ENCODE measurements around the gene ALX4. TPM values are rescaled to one million over a fixed set of nuclear protein-coding genes. Genes with fewer than 3 reads are reported as not detected.

ALX4 gene
- polyA plus RNA-seq, 1 of the 3 experiments (the other 2 are of a cell fraction): under 0.01 TPM

DNA sequence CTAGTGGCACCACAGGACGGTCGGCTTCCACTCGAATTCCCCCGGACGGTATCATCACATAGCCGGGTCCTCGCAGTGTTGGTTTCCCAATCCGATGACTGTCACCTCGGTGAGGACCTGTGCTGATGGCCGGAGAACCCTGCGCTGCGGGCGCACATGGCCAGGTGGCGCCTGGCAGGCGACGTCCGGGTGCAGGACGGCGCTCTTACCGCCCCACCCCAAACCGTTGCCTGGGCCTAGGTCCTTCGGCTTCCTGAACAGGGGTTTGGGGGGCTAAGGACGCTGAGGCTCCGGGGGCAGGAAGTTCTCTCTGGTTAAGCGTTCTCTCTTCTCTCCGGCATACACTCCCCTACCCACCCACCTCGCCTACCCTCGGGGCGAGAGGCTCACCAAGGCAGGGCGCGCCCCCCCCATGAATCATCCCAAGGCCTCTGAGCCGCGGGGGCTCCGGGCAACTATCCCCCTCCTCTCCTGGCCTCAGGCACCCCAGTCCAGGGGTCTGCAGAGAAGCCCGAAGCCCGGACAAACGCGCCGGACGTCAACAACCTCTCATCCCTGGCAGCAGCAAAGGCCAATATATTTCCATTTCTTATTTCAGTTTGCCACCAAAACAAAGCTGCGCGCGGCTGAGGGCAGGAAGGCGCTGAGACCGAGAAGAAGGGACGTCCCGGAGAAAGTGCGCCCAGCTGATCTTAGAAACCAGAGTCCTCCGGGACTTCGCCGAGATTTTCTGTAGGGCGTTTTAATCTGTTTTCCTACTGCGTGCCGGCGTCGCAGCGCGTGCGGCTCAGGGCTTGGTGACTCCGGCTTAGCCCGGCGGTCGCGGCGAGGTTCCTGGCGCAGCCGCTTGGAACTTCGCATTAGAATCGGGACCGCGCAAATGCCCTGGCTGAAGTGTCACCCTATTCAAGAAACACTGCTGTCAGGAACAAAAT, 5.6 kb downstream of the ALX4 start:
- Histone ChIP-seq H3K4me1 (ENCODE audit: control insufficient read depth in 1 of 2, insufficient read depth in 2 of 2, low read depth in 1 of 2, low read length in 1 of 2) (peaks cover 0 to 6% of the 10 kb centered on the region in 2 experiments; a peak in 2 of 4 replicates), H3K36me3 (replicated peaks in 1 of 2; ENCODE audit: control insufficient read depth in 1 of 2, insufficient read depth in 2 of 2, low read length in 1 of 2) (no peaks in the 10 kb centered on the region), H3K4me3 (ENCODE audit: low read depth in 2 of 2, low read length in 1 of 2) (0 out of 4 replicates have a peak overlapping the region, but pooled peaks of 1 of the 2 experiments have one; percentile 59), H3K9me2 (no peaks in the 10 kb centered on the region), H3K9ac (no peak overlapping the region), H3K27ac (ENCODE audit: low read depth in 2 of 2, low read length in 1 of 2) (no peak overlapping the region), H3F3A (replicated peaks; ENCODE audit: insufficient read depth) (no peaks in the 10 kb centered on the region), H3K27me3 (ENCODE audit: insufficient read depth) (peaks cover 55% of the 10 kb centered on the region), H3K79me2 (ENCODE audit: insufficient read depth) (no peaks in the 10 kb centered on the region), H4K20me1 (ENCODE audit: insufficient read depth) (no peaks in the 10 kb centered on the region), H3K4me2 (peak overlapping the region; percentile 56), H2AFZ (ENCODE audit: low read depth) (0 out of 2 replicates have a peak overlapping the region, but pooled peaks have one; percentile 9), H3K9me3 (no peaks in the 10 kb centered on the region)
- POLR2A ChIA-PET: no interaction called here
- DNase-seq: peak; percentile 71
- CTCF ChIA-PET: interaction anchor here (0.7 to 3.1 kb wide), 3 partner anchors 18 to 194 kb away, joined by 3 to 15 read pairs (median 4); no protein-coding TSS in a partner anchor
- WGBS (ENCODE audit: low lambda C conversion rate): 28% methylated on average over 52 of the region's 71 CpGs
- no peak for TF ChIP-seq SMC3 (IDR thresholded peaks at IDR 0.05; ENCODE audit: low read depth, low read length)
- TF ChIP-seq TAF1 (IDR thresholded peaks at IDR 0.05; ENCODE audit: borderline replicate concordance, low read depth, low read length): no peak
- TF ChIP-seq GABPA (IDR thresholded peaks at IDR 0.05; ENCODE audit: low read depth): no peak
- TF ChIP-seq NRF1 (IDR thresholded peaks at IDR 0.05; ENCODE audit: low read depth, low read length): no peak
- peak; percentile 32; the same call in 1 of the 2 replicates for TF ChIP-seq EZH2phosphoT487 (IDR thresholded peaks at IDR 0.05; ENCODE audit: borderline replicate concordance, low read depth)
- TF ChIP-seq MEF2A (IDR thresholded peaks at IDR 0.05; ENCODE audit: borderline replicate concordance, low read depth): no peak
- no peak for TF ChIP-seq USF2 (IDR thresholded peaks at IDR 0.05; ENCODE audit: borderline replicate concordance, low read depth, low read length)

DNA sequence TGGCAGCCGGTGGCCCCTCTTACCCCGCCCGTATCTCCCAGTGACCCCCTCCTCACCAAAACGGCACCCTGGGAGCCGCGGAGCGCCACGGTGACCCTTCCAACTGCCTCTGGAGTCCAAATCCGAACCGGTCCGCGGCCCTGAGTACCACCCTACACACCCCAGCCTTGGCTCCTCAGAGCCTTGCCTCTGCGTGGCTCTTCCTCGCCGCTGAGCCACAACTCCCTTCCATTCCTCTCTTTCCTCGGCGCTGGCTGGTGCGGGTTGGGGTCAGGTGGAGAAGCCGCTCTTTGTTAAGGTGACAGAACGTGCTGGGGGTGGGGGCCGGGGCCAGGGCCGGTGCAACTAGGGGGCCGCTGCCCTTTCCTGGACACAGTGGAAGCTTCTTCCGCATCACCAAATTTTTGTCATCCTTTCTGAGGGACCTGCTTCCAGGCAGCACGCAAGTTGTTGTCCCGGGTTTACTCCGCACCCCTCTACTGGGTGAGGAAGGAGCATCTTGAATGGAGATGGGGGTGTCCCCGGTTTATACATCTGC, 6.5 kb downstream of the ALX4 start:
- Histone ChIP-seq H4K20me1 (ENCODE audit: insufficient read depth) (no peaks in the 10 kb centered on the region), H3K4me3 (ENCODE audit: low read depth in 2 of 2, low read length in 1 of 2) (no peak overlapping the region), H3K79me2 (ENCODE audit: insufficient read depth) (no peaks in the 10 kb centered on the region), H3K4me1 (ENCODE audit: control insufficient read depth in 1 of 2, insufficient read depth in 2 of 2, low read depth in 1 of 2, low read length in 1 of 2) (peaks cover 0 to 6% of the 10 kb centered on the region in 2 experiments; a peak in 2 of 4 replicates), H3K4me2 (no peak overlapping the region), H3K9ac (no peak overlapping the region), H2AFZ (ENCODE audit: low read depth) (no peak overlapping the region), H3F3A (replicated peaks; ENCODE audit: insufficient read depth) (no peaks in the 10 kb centered on the region), H3K27me3 (ENCODE audit: insufficient read depth) (peaks cover 48% of the 10 kb centered on the region), H3K9me2 (no peaks in the 10 kb centered on the region), H3K9me3 (no peaks in the 10 kb centered on the region), H3K27ac (ENCODE audit: low read depth in 2 of 2, low read length in 1 of 2) (no peak overlapping the region), H3K36me3 (replicated peaks in 1 of 2; ENCODE audit: control insufficient read depth in 1 of 2, insufficient read depth in 2 of 2, low read length in 1 of 2) (no peaks in the 10 kb centered on the region)
- DNase-seq: peak; percentile 34
- ChIA-PET CTCF (interaction anchor here (0.6 to 0.8 kb wide), 2 partner anchors 17 to 354 kb away, joined by 3 read pairs; no protein-coding TSS in a partner anchor), POLR2A (no interaction called here)
- WGBS (ENCODE audit: low lambda C conversion rate): 38% methylated on average over 25 of the region's 28 CpGs
- TF ChIP-seq RAD21 (IDR thresholded peaks at IDR 0.05; ENCODE audit: low read length) (no peak), FOSL2 (IDR thresholded peaks at IDR 0.05; ENCODE audit: borderline replicate concordance, low read depth) (no peak), NRF1 (IDR thresholded peaks at IDR 0.05; ENCODE audit: low read depth, low read length) (no peak), CHD2 (IDR thresholded peaks at IDR 0.05; ENCODE audit: low read length, partially characterized antibody) (no peak), FOXM1 (IDR thresholded peaks at IDR 0.05; ENCODE audit: low read depth) (no peak), MEF2A (IDR thresholded peaks at IDR 0.05; ENCODE audit: borderline replicate concordance, low read depth) (no peak), RCOR1 (IDR thresholded peaks at IDR 0.05; ENCODE audit: low read length) (no peak)
- TF ChIP-seq, protein P1, sequence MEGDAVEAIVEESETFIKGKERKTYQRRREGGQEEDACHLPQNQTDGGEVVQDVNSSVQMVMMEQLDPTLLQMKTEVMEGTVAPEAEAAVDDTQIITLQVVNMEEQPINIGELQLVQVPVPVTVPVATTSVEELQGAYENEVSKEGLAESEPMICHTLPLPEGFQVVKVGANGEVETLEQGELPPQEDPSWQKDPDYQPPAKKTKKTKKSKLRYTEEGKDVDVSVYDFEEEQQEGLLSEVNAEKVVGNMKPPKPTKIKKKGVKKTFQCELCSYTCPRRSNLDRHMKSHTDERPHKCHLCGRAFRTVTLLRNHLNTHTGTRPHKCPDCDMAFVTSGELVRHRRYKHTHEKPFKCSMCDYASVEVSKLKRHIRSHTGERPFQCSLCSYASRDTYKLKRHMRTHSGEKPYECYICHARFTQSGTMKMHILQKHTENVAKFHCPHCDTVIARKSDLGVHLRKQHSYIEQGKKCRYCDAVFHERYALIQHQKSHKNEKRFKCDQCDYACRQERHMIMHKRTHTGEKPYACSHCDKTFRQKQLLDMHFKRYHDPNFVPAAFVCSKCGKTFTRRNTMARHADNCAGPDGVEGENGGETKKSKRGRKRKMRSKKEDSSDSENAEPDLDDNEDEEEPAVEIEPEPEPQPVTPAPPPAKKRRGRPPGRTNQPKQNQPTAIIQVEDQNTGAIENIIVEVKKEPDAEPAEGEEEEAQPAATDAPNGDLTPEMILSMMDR (IDR thresholded peaks at IDR 0.05): no peak
- TF ChIP-seq, protein P2, sequence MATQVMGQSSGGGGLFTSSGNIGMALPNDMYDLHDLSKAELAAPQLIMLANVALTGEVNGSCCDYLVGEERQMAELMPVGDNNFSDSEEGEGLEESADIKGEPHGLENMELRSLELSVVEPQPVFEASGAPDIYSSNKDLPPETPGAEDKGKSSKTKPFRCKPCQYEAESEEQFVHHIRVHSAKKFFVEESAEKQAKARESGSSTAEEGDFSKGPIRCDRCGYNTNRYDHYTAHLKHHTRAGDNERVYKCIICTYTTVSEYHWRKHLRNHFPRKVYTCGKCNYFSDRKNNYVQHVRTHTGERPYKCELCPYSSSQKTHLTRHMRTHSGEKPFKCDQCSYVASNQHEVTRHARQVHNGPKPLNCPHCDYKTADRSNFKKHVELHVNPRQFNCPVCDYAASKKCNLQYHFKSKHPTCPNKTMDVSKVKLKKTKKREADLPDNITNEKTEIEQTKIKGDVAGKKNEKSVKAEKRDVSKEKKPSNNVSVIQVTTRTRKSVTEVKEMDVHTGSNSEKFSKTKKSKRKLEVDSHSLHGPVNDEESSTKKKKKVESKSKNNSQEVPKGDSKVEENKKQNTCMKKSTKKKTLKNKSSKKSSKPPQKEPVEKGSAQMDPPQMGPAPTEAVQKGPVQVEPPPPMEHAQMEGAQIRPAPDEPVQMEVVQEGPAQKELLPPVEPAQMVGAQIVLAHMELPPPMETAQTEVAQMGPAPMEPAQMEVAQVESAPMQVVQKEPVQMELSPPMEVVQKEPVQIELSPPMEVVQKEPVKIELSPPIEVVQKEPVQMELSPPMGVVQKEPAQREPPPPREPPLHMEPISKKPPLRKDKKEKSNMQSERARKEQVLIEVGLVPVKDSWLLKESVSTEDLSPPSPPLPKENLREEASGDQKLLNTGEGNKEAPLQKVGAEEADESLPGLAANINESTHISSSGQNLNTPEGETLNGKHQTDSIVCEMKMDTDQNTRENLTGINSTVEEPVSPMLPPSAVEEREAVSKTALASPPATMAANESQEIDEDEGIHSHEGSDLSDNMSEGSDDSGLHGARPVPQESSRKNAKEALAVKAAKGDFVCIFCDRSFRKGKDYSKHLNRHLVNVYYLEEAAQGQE (IDR thresholded peaks at IDR 0.05; ENCODE audit: low read depth, low read length): no peak
- TF ChIP-seq, protein P3, sequence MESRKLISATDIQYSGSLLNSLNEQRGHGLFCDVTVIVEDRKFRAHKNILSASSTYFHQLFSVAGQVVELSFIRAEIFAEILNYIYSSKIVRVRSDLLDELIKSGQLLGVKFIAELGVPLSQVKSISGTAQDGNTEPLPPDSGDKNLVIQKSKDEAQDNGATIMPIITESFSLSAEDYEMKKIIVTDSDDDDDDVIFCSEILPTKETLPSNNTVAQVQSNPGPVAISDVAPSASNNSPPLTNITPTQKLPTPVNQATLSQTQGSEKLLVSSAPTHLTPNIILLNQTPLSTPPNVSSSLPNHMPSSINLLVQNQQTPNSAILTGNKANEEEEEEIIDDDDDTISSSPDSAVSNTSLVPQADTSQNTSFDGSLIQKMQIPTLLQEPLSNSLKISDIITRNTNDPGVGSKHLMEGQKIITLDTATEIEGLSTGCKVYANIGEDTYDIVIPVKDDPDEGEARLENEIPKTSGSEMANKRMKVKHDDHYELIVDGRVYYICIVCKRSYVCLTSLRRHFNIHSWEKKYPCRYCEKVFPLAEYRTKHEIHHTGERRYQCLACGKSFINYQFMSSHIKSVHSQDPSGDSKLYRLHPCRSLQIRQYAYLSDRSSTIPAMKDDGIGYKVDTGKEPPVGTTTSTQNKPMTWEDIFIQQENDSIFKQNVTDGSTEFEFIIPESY (IDR thresholded peaks at IDR 0.05; ENCODE audit: borderline replicate concordance, low read depth): no peak

All from SK-N-SH (cell line).